HepG2 (cell line): ENCODE data around the gene ECD. TPM values are rescaled to one million over a fixed set of nuclear protein-coding genes. Genes with fewer than 3 reads are reported as not detected.

Source experiments
- ISL2 ChIP-seq: sonication (generic); formaldehyde crosslinking; IDR thresholded peaks from 2 replicates; pipeline ENCODE4 v1.5.0; 2020; ENCODE audit warnings: missing genetic modification reagents
- MLLT10 ChIP-seq: sonication (generic); formaldehyde crosslinking; IDR thresholded peaks from 2 replicates; pipeline ENCODE4 v1.4.0; 2020; ENCODE audit warnings: missing genetic modification reagents
- PAXIP1 ChIP-seq: sonication (generic); formaldehyde crosslinking; conservative IDR thresholded peaks from 2 replicates; pipeline ENCODE4 v1.4.0; 2020; ENCODE audit warnings: mild to moderate bottlenecking, missing genetic modification reagents, moderate library complexity
- POLR2AphosphoS2 ChIP-seq: IDR thresholded peaks from 2 replicates; pipeline ENCODE4 v1.6.1; 2011; ENCODE audit warnings: low read depth, low read length, improper control_type of control experiment
- SCMH1 ChIP-seq: sonication (generic); formaldehyde crosslinking; IDR thresholded peaks from 2 replicates; pipeline ENCODE4 v1.9.0; 2021; ENCODE audit warnings: missing genetic modification reagents, mild to moderate bottlenecking, borderline replicate concordance
- SIX4 ChIP-seq: sonication (generic); formaldehyde crosslinking; IDR thresholded peaks from 2 replicates; pipeline ENCODE4 v1.4.0; 2020; ENCODE audit warnings: missing genetic modification reagents
- SOX13 ChIP-seq, 3 experiments: fragments of 450-650 bp in 1 of 3; sonication (generic) in 1 of 3; formaldehyde crosslinking in 1 of 3; IDR thresholded peaks in 2 of 3; conservative IDR thresholded peaks in 1 of 3; 2 replicates each; pipeline versions ENCODE4 v1.5.0 to v1.6.1; 2016 to 2020; ENCODE audit warnings: antibody characterized with exemption in 1 of 3, mild to moderate bottlenecking in 1 of 3, missing compliant biosample characterization in 1 of 3, missing genetic modification reagents in 1 of 3, moderate library complexity in 1 of 3
- TCF7 ChIP-seq: sonication (generic); IDR thresholded peaks from 2 replicates; pipeline ENCODE4 v1.6.1; 2016; ENCODE audit warnings: antibody characterized with exemption, low read depth
- ZBTB7B ChIP-seq: sonication (generic); formaldehyde crosslinking; IDR thresholded peaks from 2 replicates; pipeline ENCODE4 v1.4.0; 2020; ENCODE audit warnings: missing genetic modification reagents
- ZNF414 ChIP-seq: sonication (generic); formaldehyde crosslinking; IDR thresholded peaks from 2 replicates; pipeline ENCODE4 v1.5.0; 2020; ENCODE audit warnings: missing genetic modification reagents
- ZNF441 ChIP-seq: sonication (generic); formaldehyde crosslinking; IDR thresholded peaks from 2 replicates; pipeline ENCODE4 v1.7.0; 2021; ENCODE audit warnings: missing genetic modification reagents, borderline replicate concordance
- ZNF777 ChIP-seq: sonication (generic); formaldehyde crosslinking; IDR thresholded peaks from 2 replicates; pipeline ENCODE4 v1.4.0; 2020; ENCODE audit warnings: missing genetic modification reagents
- ZNF891 ChIP-seq: sonication (generic); formaldehyde crosslinking; IDR thresholded peaks from 2 replicates; pipeline ENCODE4 v1.5.0; 2020; ENCODE audit warnings: mild to moderate bottlenecking, missing genetic modification reagents
- polyA plus RNA-seq, 8 experiments: library from polyadenylated mRNA; depleted of rRNA in 3 of 8; stranded (reverse) in 7 of 8; unstranded in 1 of 8; fragments of >200 nt; fragmentation: Illumina TruSeq in 4 of 8; extraction: Trizol in 4 of 8; gene quantifications; 2 replicates each; pipeline versions ENCODE4 v1.2.1 to v1.2.3, GENCODE V29; 2011 to 2016; ENCODE audit warnings: low read depth in 4 of 8, missing spikeins in 1 of 8, mixed read lengths in 1 of 8; ENCODE audit not compliant: insufficient read depth in 1 of 8
- total RNA-seq, 5 experiments: library from RNA; depleted of rRNA; stranded (reverse); fragments of >200 nt; fragmentation: Illumina TruSeq; extraction: Trizol; gene quantifications; 2 replicates each; pipeline ENCODE4 v1.2.3, GENCODE V29; 2016; ENCODE audit warnings: low read depth in 1 of 5
- TF ChIP-seq, protein P1 (sequence below): sonication (generic); formaldehyde crosslinking; IDR thresholded peaks from 2 replicates; pipeline ENCODE4 v1.5.0; 2020; ENCODE audit warnings: mild to moderate bottlenecking, missing genetic modification reagents, borderline replicate concordance
- TF ChIP-seq, protein P2 (sequence below): sonication (generic); formaldehyde crosslinking; IDR thresholded peaks from 2 replicates; pipeline ENCODE4 v1.4.0; 2020; ENCODE audit warnings: missing genetic modification reagents
- TF ChIP-seq, protein P3 (sequence below): conservative IDR thresholded peaks from 2 replicates; pipeline ENCODE4 v1.6.1; 2018; ENCODE audit warnings: missing genetic modification reagents

ECD gene
- total and polyA plus RNA-seq, 2 of the 13 experiments (the other 11 are each of a cell fraction or from before 2014, with no cell fraction given) = 21.5 to 27.6 TPM

- TF ChIP-seq SOX13 (IDR thresholded peaks at IDR 0.05) (no peak), SOX13 (CRISPR knock-in tag; conservative IDR thresholded peaks at IDR 0.05 in 1 of 2, IDR thresholded peaks at IDR 0.05 in 1 of 2) (peak in 1 of 2 experiments; percentile 91; a peak in 2 of 4 replicates), SCMH1 (CRISPR knock-in tag) (no peak), POLR2AphosphoS2 (no peak), MLLT10 (CRISPR knock-in tag) (no peak), ZNF441 (CRISPR knock-in tag) (no peak), PAXIP1 (CRISPR knock-in tag) (peak; percentile 98), ZNF777 (CRISPR knock-in tag) (no peak), ZNF891 (CRISPR knock-in tag) (no peak), SIX4 (CRISPR knock-in tag) (peak; percentile 62; the same call in 1 of the 2 replicates), ISL2 (peak; percentile 94), ZBTB7B (CRISPR knock-in tag) (0 out of 2 replicates have a peak, but pooled peaks have one; percentile 62), TCF7 (peak; percentile 72), ZNF414 (no peak)
- TF ChIP-seq, protein P1, sequence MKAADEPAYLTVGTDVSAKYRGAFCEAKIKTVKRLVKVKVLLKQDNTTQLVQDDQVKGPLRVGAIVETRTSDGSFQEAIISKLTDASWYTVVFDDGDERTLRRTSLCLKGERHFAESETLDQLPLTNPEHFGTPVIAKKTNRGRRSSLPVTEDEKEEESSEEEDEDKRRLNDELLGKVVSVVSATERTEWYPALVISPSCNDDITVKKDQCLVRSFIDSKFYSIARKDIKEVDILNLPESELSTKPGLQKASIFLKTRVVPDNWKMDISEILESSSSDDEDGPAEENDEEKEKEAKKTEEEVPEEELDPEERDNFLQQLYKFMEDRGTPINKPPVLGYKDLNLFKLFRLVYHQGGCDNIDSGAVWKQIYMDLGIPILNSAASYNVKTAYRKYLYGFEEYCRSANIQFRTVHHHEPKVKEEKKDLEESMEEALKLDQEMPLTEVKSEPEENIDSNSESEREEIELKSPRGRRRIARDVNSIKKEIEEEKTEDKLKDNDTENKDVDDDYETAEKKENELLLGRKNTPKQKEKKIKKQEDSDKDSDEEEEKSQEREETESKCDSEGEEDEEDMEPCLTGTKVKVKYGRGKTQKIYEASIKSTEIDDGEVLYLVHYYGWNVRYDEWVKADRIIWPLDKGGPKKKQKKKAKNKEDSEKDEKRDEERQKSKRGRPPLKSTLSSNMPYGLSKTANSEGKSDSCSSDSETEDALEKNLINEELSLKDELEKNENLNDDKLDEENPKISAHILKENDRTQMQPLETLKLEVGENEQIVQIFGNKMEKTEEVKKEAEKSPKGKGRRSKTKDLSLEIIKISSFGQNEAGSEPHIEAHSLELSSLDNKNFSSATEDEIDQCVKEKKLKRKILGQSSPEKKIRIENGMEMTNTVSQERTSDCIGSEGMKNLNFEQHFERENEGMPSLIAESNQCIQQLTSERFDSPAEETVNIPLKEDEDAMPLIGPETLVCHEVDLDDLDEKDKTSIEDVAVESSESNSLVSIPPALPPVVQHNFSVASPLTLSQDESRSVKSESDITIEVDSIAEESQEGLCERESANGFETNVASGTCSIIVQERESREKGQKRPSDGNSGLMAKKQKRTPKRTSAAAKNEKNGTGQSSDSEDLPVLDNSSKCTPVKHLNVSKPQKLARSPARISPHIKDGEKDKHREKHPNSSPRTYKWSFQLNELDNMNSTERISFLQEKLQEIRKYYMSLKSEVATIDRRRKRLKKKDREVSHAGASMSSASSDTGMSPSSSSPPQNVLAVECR = no peak; the same call in 1 of the 2 replicates
- TF ChIP-seq, protein P2, sequence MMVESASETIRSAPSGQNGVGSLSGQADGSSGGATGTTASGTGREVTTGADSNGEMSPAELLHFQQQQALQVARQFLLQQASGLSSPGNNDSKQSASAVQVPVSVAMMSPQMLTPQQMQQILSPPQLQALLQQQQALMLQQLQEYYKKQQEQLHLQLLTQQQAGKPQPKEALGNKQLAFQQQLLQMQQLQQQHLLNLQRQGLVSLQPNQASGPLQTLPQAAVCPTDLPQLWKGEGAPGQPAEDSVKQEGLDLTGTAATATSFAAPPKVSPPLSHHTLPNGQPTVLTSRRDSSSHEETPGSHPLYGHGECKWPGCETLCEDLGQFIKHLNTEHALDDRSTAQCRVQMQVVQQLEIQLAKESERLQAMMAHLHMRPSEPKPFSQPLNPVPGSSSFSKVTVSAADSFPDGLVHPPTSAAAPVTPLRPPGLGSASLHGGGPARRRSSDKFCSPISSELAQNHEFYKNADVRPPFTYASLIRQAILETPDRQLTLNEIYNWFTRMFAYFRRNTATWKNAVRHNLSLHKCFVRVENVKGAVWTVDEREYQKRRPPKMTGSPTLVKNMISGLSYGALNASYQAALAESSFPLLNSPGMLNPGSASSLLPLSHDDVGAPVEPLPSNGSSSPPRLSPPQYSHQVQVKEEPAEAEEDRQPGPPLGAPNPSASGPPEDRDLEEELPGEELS (CRISPR knock-in tag) = peak; percentile 90
- TF ChIP-seq, protein P3, sequence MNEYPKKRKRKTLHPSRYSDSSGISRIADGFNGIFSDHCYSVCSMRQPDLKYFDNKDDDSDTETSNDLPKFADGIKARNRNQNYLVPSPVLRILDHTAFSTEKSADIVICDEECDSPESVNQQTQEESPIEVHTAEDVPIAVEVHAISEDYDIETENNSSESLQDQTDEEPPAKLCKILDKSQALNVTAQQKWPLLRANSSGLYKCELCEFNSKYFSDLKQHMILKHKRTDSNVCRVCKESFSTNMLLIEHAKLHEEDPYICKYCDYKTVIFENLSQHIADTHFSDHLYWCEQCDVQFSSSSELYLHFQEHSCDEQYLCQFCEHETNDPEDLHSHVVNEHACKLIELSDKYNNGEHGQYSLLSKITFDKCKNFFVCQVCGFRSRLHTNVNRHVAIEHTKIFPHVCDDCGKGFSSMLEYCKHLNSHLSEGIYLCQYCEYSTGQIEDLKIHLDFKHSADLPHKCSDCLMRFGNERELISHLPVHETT (CRISPR knock-in tag) = peak; percentile 81; the same call in 1 of the 2 replicates
Observed at GRCh38 chr10:73131913-73132686, 35.7 kb downstream of the ECD start (continued).
